Common myeloid progenitor, CD34-positive (primary cell): ENCODE data around the gene BTNL8.

Experiments
- CTCF ChIA-PET: fragments of 350-600 bp; sonication (Branson Sonifier 250); formaldehyde crosslinking; loops from one replicate; lab custom pipeline; 2021; ENCODE audit warnings: antibody characterized with exemption; lab: Charles Lee
- POLR2A ChIA-PET: fragments of 350-600 bp; sonication (Branson Sonifier 250); formaldehyde crosslinking; loops from one replicate; lab custom pipeline; 2021; ENCODE audit warnings: antibody characterized with exemption; lab: Charles Lee
- DNase-seq, 3 donors: peaks; one replicate each; pipeline versions ENCODE4 v3.0.0 to v3.0.0-alpha.2; 2013
- H3K27ac ChIP-seq, 2 experiments: 1 replicate in 1 of 2; 2 replicates in 1 of 2; pipeline ENCODE4 v1.7.0; 2013; ENCODE audit warnings: inconsistent platforms in 2 of 2, low read length in 2 of 2, mild to moderate bottlenecking in 2 of 2, low read depth in 1 of 2, moderate library complexity in 1 of 2; ENCODE audit not compliant: severe bottlenecking in 2 of 2, insufficient read depth in 1 of 2, poor library complexity in 1 of 2
- H3K27me3 ChIP-seq, 5 experiments: replicated peaks in 2 of 5; 1 replicate in 3 of 5; 2 replicates in 2 of 5; pipeline versions ENCODE4 v1.6.1 to v1.7.0; 2013; ENCODE audit warnings: low read length in 4 of 5, mild to moderate bottlenecking in 2 of 5, moderate library complexity in 2 of 5, inconsistent platforms in 1 of 5; ENCODE audit not compliant: insufficient read depth in 5 of 5, control insufficient read depth in 4 of 5
- H3K36me3 ChIP-seq, 4 experiments: 1 replicate in 2 of 4; 2 replicates in 2 of 4; pipeline versions ENCODE4 v1.6.1 to v1.7.0; 2013; ENCODE audit warnings: low read length in 3 of 4, control low read depth in 1 of 4, mild to moderate bottlenecking in 1 of 4; ENCODE audit not compliant: control insufficient read depth in 4 of 4, insufficient read depth in 4 of 4
- H3K4me1 ChIP-seq, 4 experiments: 1 replicate in 3 of 4; 2 replicates in 1 of 4; pipeline versions ENCODE4 v1.6.1 to v1.7.1; 2013; ENCODE audit warnings: low read length in 3 of 4, mild to moderate bottlenecking in 3 of 4, control low read depth in 1 of 4, inconsistent platforms in 1 of 4, moderate library complexity in 1 of 4; ENCODE audit not compliant: control insufficient read depth in 4 of 4, insufficient read depth in 4 of 4; ENCODE audit errors: control extremely low read depth in 1 of 4
- H3K4me3 ChIP-seq, 7 experiments: 1 replicate in 4 of 7; 2 replicates in 3 of 7; pipeline versions ENCODE4 v1.5.1 to v1.7.0; 2013; ENCODE audit warnings: mild to moderate bottlenecking in 7 of 7, low read length in 6 of 7, moderate library complexity in 6 of 7, inconsistent platforms in 2 of 7, low read depth in 2 of 7, control low read depth in 1 of 7; ENCODE audit not compliant: insufficient read depth in 4 of 7, control insufficient read depth in 1 of 7; ENCODE audit errors: extremely low read depth in 1 of 7
- H3K9me3 ChIP-seq, 5 experiments: 1 replicate in 4 of 5; 2 replicates in 1 of 5; pipeline versions ENCODE4 v1.6.1 to v1.7.1; 2013; ENCODE audit warnings: low read length in 4 of 5, mild to moderate bottlenecking in 2 of 5, inconsistent platforms in 1 of 5, low read depth in 1 of 5, moderate library complexity in 1 of 5; ENCODE audit not compliant: control insufficient read depth in 4 of 5, insufficient read depth in 2 of 5; ENCODE audit errors: control extremely low read depth in 1 of 5
- WGBS: methylation state at CpG from one replicate; pipeline ENCODE4 v1.1.5; 2013; ENCODE audit not compliant: insufficient coverage; 5-methylcytosine and 5-hydroxymethylcytosine counted together

BTNL8 gene

DNA sequence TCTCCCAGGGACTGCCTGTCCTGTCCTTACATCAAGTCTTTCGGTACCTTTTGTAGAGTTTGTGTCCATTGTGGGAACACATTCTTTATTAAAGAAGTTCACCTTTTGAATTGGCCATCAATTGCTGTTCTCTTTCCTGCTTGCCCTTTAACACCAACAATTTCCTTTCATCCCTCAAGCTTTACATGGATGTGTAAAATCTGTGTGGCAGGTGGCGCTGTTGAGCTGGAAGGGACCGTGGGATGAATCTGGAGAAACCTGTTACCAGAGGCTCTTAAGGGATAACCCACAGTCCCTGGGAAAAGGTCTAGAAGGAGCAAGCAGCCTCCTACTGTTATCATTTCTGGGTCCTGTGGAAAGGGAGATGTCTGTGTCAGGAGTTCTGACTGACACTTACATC, 30.0 kb upstream of the BTNL8 start:
- WGBS: 20% methylated on average over 1 of the region's 3 CpGs
- no peak overlapping the region for H3K4me3 ChIP-seq
- H3K4me1 ChIP-seq: peaks cover 0 to 10% (median 0%) of the 10 kb centered on the region in 4 experiments
- no peaks in the 10 kb centered on the region for H3K36me3 ChIP-seq
- H3K27ac ChIP-seq: no peak overlapping the region
- ChIA-PET CTCF (interaction anchor here (0.8 to 2.0 kb wide), 12 partner anchors 9 to 304 kb away, joined by 3 to 7 read pairs (median 3); no protein-coding TSS in a partner anchor), POLR2A (interaction anchor here (0.6 kb wide), 1 partner anchor 95 kb away, joined by 4 read pairs; no protein-coding TSS in a partner anchor)
- H3K27me3 ChIP-seq: no peaks in the 10 kb centered on the region
- DNase-seq: peak; percentile 68 to 77 (median 68)
- peaks cover 0 to 3% (median 0%) of the 10 kb centered on the region in 5 experiments for H3K9me3 ChIP-seq

GRCh38 chr5:180869587-180869986, 29.4 kb upstream of the BTNL8 start:
- Histone ChIP-seq H3K27ac (no peak overlapping the region), H3K4me3 (no peak overlapping the region), H3K36me3 (no peaks in the 10 kb centered on the region), H3K27me3 (no peaks in the 10 kb centered on the region), H3K9me3 (peaks cover 0 to 3% (median 0%) of the 10 kb centered on the region in 5 experiments), H3K4me1 (peaks cover 0 to 14% (median 0%) of the 10 kb centered on the region in 4 experiments)
- ChIA-PET CTCF (interaction anchor here (1.0 to 2.0 kb wide), 6 partner anchors 8 to 303 kb away, joined by 3 to 7 read pairs (median 3); no protein-coding TSS in a partner anchor), POLR2A (interaction anchor here (0.6 kb wide), 1 partner anchor 96 kb away, joined by 4 read pairs; no protein-coding TSS in a partner anchor)
- 100% methylated on average over 1 of the region's 1 CpG for WGBS
- no peak for DNase-seq

GRCh38 chr5:180870276-180871068, 28.5 kb upstream of the BTNL8 start:
- peaks cover 0 to 14% (median 0%) of the 10 kb centered on the region in 4 experiments for H3K4me1 ChIP-seq
- peaks cover 0 to 4% (median 0%) of the 10 kb centered on the region in 5 experiments for H3K27me3 ChIP-seq
- ChIA-PET CTCF (interaction anchor here (1.4 to 2.0 kb wide), 2 partner anchors 88 to 164 kb away, joined by 3 to 7 read pairs; no protein-coding TSS in a partner anchor), POLR2A (no interaction called here)
- WGBS: 78% methylated on average over 10 of the region's 16 CpGs
- H3K36me3 ChIP-seq: no peaks in the 10 kb centered on the region
- no peak overlapping the region for H3K4me3 ChIP-seq
- H3K27ac ChIP-seq: no peak overlapping the region
- peaks cover 0 to 3% (median 0%) of the 10 kb centered on the region in 5 experiments for H3K9me3 ChIP-seq
- DNase-seq: no peak

DNA sequence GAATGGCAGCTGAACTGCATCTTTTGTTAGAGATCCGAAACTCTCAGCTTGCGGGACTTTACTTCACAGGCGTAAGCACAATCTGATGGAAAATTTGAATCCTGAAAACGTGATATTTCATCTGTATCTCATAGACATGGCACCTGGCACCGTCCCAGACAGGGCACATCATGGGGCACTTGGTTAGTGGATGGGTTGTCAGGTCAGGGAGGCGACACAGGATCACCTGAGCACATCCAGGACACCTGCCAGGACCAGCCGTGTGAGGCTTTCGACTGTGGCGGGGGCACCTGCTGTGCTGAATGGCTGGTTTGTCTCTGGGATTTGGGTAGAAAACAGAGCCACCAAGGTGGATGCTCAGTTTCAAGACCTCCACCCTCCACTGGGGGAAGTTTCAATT, 26.5 kb upstream of the BTNL8 start:
- peaks cover 0 to 14% (median 0%) of the 10 kb centered on the region in 4 experiments for H3K4me1 ChIP-seq
- H3K27me3 ChIP-seq: peaks cover 0 to 4% (median 0%) of the 10 kb centered on the region in 5 experiments
- H3K27ac ChIP-seq: no peak overlapping the region
- no peak overlapping the region for H3K4me3 ChIP-seq
- H3K36me3 ChIP-seq: no peaks in the 10 kb centered on the region
- H3K9me3 ChIP-seq: peaks cover 0 to 3% (median 0%) of the 10 kb centered on the region in 5 experiments
- no peak for DNase-seq
- 97% methylated on average over 7 of the region's 9 CpGs for WGBS
- ChIA-PET CTCF (interaction anchor here (1.0 to 1.5 kb wide), 5 partner anchors 8 to 89 kb away, joined by 3 to 7 read pairs (median 3); no protein-coding TSS in a partner anchor), POLR2A (no interaction called here)

DNA sequence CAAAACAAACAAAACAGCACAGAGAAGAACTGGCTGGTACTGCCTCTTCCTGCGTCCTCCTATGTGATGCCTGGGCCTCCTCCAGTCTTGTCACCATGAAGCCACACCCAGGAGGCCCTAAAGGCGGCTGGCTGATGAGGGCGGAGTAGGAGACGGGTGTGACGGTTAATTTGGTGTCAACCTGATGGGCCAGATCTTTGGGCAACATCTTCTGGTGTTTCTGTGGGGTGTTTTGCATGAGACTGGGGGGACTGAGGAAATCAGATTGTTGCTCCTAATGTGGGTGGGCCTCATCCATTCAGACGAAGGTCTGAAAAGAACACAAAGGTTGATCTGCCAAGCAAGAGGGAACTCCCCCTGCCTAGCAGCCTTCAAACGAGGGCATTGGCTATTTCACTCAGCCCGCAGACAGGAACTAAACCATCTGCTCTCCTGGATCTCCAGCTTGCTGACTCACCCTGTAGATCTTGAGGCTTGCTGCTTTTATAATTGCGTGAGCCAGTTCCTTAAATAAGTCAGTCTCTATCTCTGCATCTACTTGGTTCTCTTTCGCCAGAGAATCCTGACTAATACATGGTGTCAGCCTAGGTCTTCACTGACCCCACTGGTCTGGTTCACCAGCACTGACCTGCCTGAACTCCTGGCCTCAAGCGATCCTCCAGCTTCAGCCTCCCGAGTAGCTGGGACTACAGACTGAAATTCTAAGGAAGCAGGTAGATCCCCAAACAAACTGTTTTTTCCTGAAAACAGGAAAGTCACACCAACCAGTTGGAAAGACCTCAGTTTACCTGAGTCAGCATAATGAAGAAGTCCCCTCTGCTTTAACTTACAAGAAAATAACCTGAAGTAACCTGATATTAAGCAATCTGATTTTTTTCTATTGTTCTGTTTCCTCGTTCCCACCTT, 25.1 kb upstream of the BTNL8 start:
- peaks cover 0 to 3% (median 0%) of the 10 kb centered on the region in 5 experiments for H3K9me3 ChIP-seq
- H3K4me3 ChIP-seq: no peak overlapping the region
- 70% methylated on average over 10 of the region's 13 CpGs for WGBS
- H3K36me3 ChIP-seq: no peaks in the 10 kb centered on the region
- ChIA-PET POLR2A (no interaction called here), CTCF (interaction anchor here (1.2 to 1.7 kb wide), 2 partner anchors 12 to 87 kb away, joined by 3 to 5 read pairs; no protein-coding TSS in a partner anchor)
- peak; percentile 29 to 82 (median 76) for DNase-seq
- H3K27ac ChIP-seq: no peak overlapping the region
- H3K27me3 ChIP-seq: peaks cover 0 to 4% (median 0%) of the 10 kb centered on the region in 5 experiments
- H3K4me1 ChIP-seq: peaks cover 0 to 14% (median 0%) of the 10 kb centered on the region in 4 experiments

DNA sequence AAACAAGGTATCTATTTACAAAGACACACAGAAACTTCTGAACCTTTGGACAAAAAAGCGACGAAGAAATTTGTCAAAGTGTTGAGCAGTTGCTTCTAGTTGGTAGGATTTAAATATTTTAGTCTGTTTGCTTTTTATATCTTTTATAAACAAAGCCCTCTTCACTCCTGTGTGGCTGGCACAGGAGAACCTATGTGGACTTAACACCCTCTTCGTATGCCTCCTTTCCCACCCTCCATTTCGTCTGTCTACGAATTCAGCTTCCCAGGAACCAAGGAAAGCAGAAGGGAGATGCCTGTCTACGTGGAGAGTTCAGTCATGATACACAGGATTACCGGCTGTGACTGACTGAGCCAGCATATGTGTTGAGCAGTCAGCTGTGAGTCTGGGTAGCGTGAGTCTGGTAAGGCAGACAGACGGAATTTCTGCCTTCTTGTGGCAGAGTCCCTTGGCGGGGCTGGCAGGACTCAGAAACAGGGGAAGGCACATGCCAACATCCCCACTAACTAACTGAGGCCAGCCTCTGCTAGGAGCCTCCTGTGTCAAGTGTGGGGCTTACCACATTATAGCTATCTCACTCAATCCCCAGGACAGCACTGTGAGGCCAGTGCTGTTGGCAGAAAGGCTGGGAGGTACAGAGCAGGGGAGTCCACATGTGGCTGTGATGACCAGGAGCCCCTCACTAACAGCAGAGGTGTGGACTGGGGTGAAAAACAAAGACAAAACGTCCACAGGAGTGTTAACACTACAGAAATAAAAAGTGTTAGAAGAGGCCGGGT, 24.0 kb upstream of the BTNL8 start:
- DNase-seq: no peak
- H3K27me3 ChIP-seq: peaks cover 0 to 4% (median 0%) of the 10 kb centered on the region in 5 experiments
- CTCF ChIA-PET: interaction anchor here (1.7 to 2.0 kb wide), 2 partner anchors 12 to 89 kb away, joined by 5 to 7 read pairs; no protein-coding TSS in a partner anchor
- 94% methylated on average over 8 of the region's 12 CpGs for WGBS
- H3K4me1 ChIP-seq: peaks cover 0 to 14% (median 0%) of the 10 kb centered on the region in 4 experiments
- POLR2A ChIA-PET: no interaction called here
- no peak overlapping the region for H3K27ac ChIP-seq
- no peaks in the 10 kb centered on the region for H3K36me3 ChIP-seq
- no peak overlapping the region for H3K4me3 ChIP-seq
- H3K9me3 ChIP-seq: peaks cover 0 to 3% (median 0%) of the 10 kb centered on the region in 5 experiments
